Kidney epithelial cell (primary cell): ENCODE data around the gene C1orf74. TPM values are rescaled to one million over a fixed set of nuclear protein-coding genes. Genes with fewer than 3 reads are reported as not detected.
A peak's percentile ranks its signal among the peaks of the same experiment; 100 is the strongest.

Experiments
- DNase-seq: peaks from one replicate; pipeline ENCODE4 v3.0.0-alpha.2; 2010; ENCODE audit warnings: low read depth
- H3K27me3 ChIP-seq: 2 replicates; pipeline ENCODE4 v1.6.0; 2011; ENCODE audit warnings: low read length; ENCODE audit not compliant: control insufficient read depth, insufficient read depth
- H3K36me3 ChIP-seq: 2 replicates; pipeline ENCODE4 v1.5.1; 2011; ENCODE audit warnings: low read length; ENCODE audit not compliant: control insufficient read depth, insufficient read depth
- H3K4me3 ChIP-seq: 2 replicates; pipeline ENCODE4 v1.5.1; 2011; ENCODE audit warnings: low read depth, mild to moderate bottlenecking, control low read depth, low read length
- total RNA-seq: library from RNA; depleted of rRNA; stranded (reverse); fragments of >200 nt; gene quantifications from 2 replicates; pipeline ENCODE4 v1.2.3, GENCODE V29; 2015
- TF ChIP-seq, protein P1 (sequence below): IDR thresholded peaks from 2 replicates; pipeline ENCODE4 v1.5.1; 2011; ENCODE audit warnings: mild to moderate bottlenecking, moderate library complexity, low read length, control low read depth, inconsistent platforms; ENCODE audit not compliant: insufficient read depth, poor library complexity, severe bottlenecking

C1orf74 gene
- total RNA-seq, 1 donor from 2014 or later = 12.4 TPM

DNA sequence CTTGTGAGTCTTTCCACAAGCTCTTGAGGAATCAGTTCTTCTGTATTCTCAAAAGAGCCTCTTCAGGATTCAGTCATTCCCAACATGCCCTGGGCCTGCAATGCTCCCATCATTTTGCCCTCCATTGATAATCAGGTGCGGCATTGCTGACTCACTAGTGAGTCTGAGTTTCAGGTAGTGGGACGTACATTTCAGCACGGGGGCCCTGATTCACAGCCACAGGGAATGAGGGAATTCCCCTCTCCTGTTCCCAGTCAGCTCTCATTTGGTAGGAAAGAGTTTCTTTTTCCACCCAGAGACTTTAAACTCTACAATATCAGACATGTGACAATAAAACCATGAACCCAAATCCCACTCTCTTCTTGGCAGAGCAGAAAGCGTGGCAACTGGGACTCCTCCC, 25.3 kb upstream of the C1orf74 start:
- no peaks in the 10 kb centered on the region for H3K36me3 ChIP-seq
- no peak for DNase-seq
- no peak overlapping the region for H3K4me3 ChIP-seq
- TF ChIP-seq, protein P1, sequence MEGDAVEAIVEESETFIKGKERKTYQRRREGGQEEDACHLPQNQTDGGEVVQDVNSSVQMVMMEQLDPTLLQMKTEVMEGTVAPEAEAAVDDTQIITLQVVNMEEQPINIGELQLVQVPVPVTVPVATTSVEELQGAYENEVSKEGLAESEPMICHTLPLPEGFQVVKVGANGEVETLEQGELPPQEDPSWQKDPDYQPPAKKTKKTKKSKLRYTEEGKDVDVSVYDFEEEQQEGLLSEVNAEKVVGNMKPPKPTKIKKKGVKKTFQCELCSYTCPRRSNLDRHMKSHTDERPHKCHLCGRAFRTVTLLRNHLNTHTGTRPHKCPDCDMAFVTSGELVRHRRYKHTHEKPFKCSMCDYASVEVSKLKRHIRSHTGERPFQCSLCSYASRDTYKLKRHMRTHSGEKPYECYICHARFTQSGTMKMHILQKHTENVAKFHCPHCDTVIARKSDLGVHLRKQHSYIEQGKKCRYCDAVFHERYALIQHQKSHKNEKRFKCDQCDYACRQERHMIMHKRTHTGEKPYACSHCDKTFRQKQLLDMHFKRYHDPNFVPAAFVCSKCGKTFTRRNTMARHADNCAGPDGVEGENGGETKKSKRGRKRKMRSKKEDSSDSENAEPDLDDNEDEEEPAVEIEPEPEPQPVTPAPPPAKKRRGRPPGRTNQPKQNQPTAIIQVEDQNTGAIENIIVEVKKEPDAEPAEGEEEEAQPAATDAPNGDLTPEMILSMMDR = no peak
- no peaks in the 10 kb centered on the region for H3K27me3 ChIP-seq

DNA sequence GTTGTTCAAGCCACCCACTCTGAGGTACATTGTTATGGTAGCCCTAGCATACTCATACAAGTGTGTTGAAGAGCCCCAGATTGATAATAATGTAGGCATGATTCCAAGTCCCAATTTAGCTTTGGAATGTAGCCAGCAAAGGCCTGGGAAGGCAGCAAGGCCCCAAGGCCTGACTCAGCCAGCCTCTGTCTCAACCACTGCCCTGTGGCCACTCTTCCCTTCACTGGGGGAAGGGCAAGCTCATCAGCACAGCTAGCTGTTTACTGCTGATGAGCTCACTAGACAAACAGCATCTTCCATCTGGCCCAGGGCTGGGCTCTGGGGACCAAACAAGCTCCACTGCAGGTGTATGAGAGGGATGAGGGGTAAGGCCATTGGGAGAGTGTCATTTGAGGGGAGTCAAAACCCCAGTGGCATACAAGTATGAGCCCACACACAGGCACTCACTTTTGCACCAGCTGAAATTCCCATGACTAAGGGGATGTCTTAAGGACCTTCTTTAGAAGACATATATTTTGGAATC, 23.8 kb upstream of the C1orf74 start:
- TF ChIP-seq, protein P1 = no peak
- DNase-seq = peak; percentile 90
- Histone ChIP-seq H3K4me3 (no peak overlapping the region), H3K27me3 (no peaks in the 10 kb centered on the region), H3K36me3 (no peaks in the 10 kb centered on the region)

DNA sequence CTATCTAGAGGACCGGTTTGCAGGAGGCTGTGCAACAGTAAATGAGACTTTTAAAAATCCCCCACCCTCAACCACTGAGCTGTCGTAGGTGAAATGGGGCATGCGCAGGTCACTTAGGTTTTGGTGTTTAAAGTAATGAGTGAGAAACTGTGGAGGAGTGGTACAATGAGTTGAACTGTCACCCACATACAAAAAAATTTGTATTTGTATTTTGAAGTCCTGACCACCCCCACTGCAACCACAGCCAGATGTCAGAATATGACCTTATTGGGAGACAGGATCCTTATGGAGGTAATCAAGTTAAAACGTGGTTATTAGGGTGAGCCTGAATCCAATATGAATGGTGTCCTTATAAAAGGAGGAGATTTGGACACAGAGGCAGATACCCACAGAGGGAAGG, 23.1 kb upstream of the C1orf74 start:
- no peak overlapping the region for H3K4me3 ChIP-seq
- TF ChIP-seq, protein P1 = no peak
- H3K36me3 ChIP-seq = no peaks in the 10 kb centered on the region
- DNase-seq = no peak
- no peaks in the 10 kb centered on the region for H3K27me3 ChIP-seq

- TF ChIP-seq, protein P1 = no peak
- H3K27me3 ChIP-seq = no peaks in the 10 kb centered on the region
- DNase-seq = peak; percentile 63
- H3K4me3 ChIP-seq = peak within 1 kb of the TSS; percentile 56
- H3K36me3 ChIP-seq = no peaks in the 10 kb centered on the region
Observed at GRCh38 chr1:209805875-209806760, 21.8 kb upstream of the C1orf74 start, which contains the start of gene IRF6. IRF6 (minus strand) TSS chr1:209806142; CDS start chr1:209801413, 4,729 bp downstream.

DNA sequence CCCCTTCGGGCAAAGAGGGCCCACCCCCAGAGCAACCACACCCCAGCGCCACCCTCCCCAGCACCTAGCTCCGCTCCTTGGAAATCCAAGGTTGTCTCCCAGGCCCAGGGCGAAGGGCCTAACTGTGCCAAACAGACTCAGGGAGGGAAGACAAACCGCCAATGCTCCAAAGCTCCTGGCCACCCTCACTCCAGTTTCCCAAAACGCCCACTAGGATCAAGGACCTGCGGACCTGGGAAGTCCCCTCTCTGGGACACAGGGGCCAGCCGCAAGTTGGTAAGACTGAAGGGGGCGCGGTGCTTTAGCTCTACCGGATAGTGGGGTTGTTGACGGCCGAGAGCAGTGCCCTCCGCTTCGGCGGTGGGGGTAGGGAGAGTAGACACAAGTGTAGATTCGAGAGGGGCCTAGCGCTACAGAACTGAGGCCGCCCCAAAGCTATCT, 21.0 kb upstream of the C1orf74 start:
- no peaks in the 10 kb centered on the region for H3K27me3 ChIP-seq
- H3K4me3 ChIP-seq = peak overlapping the region; percentile 56
- H3K36me3 ChIP-seq = no peaks in the 10 kb centered on the region
- TF ChIP-seq, protein P1 = peak; percentile 12
- no peak for DNase-seq

DNA sequence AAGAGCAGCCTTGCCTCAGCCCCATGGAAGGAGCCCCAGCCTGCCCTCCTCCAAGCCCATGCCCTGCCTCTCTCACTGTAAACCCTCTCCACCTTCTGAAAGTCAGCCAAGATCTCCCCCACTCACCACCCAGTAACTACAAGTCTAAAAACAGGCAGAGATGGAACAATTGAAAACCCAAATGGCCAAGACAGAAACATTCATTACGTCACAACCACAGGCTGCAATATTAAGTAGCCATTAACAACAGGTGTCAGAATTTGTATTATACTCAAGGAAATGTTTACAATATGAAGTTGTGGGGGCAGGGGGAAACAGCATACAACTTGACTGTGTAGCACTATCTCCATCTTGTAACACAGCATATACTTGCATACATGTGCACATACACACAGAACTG, 19.2 kb upstream of the C1orf74 start:
- no peak for DNase-seq
- no peaks in the 10 kb centered on the region for H3K27me3 ChIP-seq
- no peak overlapping the region for H3K4me3 ChIP-seq
- no peaks in the 10 kb centered on the region for H3K36me3 ChIP-seq
- TF ChIP-seq, protein P1 = no peak
